ENCODE measurements around the gene CEP72.

The CEP72 gene

DNA sequence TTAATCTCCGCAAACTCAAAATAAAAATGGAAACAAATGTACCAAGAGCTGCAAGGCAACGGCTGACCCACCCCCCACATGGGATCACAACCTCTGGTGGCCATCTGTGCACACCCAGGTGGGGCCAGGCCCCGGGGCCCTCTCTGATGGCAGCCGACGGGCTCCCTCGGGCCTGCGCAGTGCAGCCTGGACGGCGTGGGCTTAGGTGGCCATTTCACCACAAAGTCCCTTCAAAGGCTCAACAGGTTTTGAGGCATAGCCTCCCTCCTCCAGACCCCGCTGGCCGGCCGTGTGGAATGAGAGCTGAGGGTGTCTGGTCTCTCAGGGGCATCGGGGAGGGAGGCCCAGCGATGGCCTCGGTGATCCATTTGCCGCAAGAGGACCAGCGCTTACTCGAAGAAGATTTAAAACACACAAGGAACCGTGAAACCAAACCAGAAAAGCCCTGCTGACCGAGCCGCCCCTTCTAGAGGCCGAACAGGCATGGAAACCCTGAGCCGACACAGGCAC is 42.7 kb upstream of the CEP72 start:
- Histone ChIP-seq H3K9me3 (replicated peaks in 1 of 11) (peaks cover 0 to 9% (median 0%) of the 10 kb centered on the region in 11 experiments; a peak in 3 of 22 replicates), H3K36me3 (no peaks in the 10 kb centered on the region), H3K27ac (no peak overlapping the region), H3K4me1 (peaks cover 11 to 22% (median 14%) of the 10 kb centered on the region in 10 experiments; a peak in 18 of 20 replicates), H3K27me3 (peaks cover 0 to 36% (median 0%) of the 10 kb centered on the region in 11 experiments; a peak in 5 of 22 replicates), H4K20me1 (peaks cover 0 to 22% (median 0%) of the 10 kb centered on the region in 11 experiments; a peak in 4 of 22 replicates), H3K9ac (no peak overlapping the region), H3K4me3 (no peak overlapping the region), H3K4me2 (no peak overlapping the region)
- TF ChIP-seq Cebpa-rat (IDR thresholded peaks at IDR 0.05): no peak

DNA sequence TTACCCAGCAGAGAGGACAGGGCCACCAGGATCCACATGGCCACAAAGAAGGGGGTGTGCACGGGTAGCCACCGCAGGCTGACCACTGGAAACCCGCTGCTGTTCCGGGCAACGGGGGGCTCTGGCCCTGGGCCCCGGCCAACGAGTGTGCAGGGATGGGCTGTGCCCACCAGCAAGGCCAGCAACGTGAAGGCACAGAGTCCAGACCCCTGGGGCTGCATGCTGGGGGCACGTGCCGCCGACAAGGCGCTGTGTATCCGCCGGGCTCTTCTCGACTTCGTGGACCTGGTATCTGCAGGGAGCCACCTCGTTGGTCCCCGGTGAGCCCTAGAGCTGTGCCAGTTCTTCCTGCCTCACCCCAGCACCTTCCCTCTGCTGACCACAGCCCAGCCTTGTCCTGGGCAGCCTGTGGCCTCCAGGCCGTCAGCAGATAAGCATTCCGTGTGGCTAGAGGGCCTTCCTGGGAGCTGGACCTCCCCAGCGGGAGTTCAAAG is 42.2 kb upstream of the CEP72 start:
- H3K4me3 ChIP-seq: no peak overlapping the region
- H3K27me3 ChIP-seq: peaks cover 0 to 36% (median 0%) of the 10 kb centered on the region in 11 experiments; a peak in 5 of 22 replicates
- H3K27ac ChIP-seq: no peak overlapping the region
- no peak overlapping the region for H3K4me2 ChIP-seq
- H3K4me1 ChIP-seq: peaks cover 11 to 22% (median 14%) of the 10 kb centered on the region in 10 experiments; a peak in 18 of 20 replicates
- H3K9me3 ChIP-seq (replicated peaks in 1 of 11): peaks cover 0 to 10% (median 1%) of the 10 kb centered on the region in 11 experiments; a peak in 7 of 22 replicates
- no peaks in the 10 kb centered on the region for H3K36me3 ChIP-seq
- H4K20me1 ChIP-seq: peaks cover 0 to 22% (median 0%) of the 10 kb centered on the region in 11 experiments; a peak in 4 of 22 replicates
- no peak for TF ChIP-seq Cebpa-rat (IDR thresholded peaks at IDR 0.05)
- no peak overlapping the region for H3K9ac ChIP-seq

GRCh38 chr5:570446-570845 is 41.7 kb upstream of the CEP72 start:
- Histone ChIP-seq H3K4me2 (no peak overlapping the region), H3K9ac (no peak overlapping the region), H3K4me3 (no peak overlapping the region), H3K36me3 (no peaks in the 10 kb centered on the region), H3K27ac (no peak overlapping the region), H3K9me3 (replicated peaks in 1 of 11) (peaks cover 2 to 16% (median 6%) of the 10 kb centered on the region in 11 experiments), H4K20me1 (peaks cover 0 to 22% (median 0%) of the 10 kb centered on the region in 11 experiments; a peak in 4 of 22 replicates), H3K27me3 (peaks cover 0 to 36% (median 0%) of the 10 kb centered on the region in 11 experiments; a peak in 5 of 22 replicates), H3K4me1 (peaks cover 11 to 22% (median 14%) of the 10 kb centered on the region in 10 experiments; a peak in 18 of 20 replicates)
- no peak for TF ChIP-seq Cebpa-rat (IDR thresholded peaks at IDR 0.05)

DNA sequence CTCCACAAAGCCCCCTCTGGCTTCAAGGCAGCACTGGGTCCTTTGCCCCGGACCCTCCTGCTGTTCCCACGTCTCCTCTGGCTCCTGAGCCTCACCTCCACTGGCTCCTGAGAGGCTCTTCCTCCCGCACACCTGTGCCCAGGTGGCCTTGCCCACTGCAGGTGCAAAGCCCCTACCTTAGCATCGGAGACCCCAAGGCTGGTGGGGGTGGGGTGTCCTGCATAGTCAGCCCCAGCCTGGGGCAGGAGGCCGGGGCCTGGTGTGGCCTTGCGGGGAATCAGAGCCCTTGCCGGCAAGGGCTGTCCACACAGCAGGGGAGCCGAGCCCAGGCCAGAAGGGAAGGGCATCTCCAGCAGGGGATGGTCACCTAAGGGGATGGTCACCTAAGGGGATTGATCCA is 41.3 kb upstream of the CEP72 start:
- Histone ChIP-seq H3K4me2 (no peak overlapping the region), H3K27me3 (peaks cover 0 to 33% (median 0%) of the 10 kb centered on the region in 11 experiments; a peak in 5 of 22 replicates), H3K36me3 (no peaks in the 10 kb centered on the region), H3K27ac (no peak overlapping the region), H4K20me1 (peaks cover 0 to 22% (median 0%) of the 10 kb centered on the region in 11 experiments; a peak in 4 of 22 replicates), H3K9me3 (replicated peaks in 1 of 11) (peaks cover 6 to 20% (median 11%) of the 10 kb centered on the region in 11 experiments), H3K4me1 (peaks cover 11 to 22% (median 14%) of the 10 kb centered on the region in 10 experiments; a peak in 18 of 20 replicates), H3K4me3 (no peak overlapping the region), H3K9ac (no peak overlapping the region)
- TF ChIP-seq Cebpa-rat (IDR thresholded peaks at IDR 0.05): no peak

DNA sequence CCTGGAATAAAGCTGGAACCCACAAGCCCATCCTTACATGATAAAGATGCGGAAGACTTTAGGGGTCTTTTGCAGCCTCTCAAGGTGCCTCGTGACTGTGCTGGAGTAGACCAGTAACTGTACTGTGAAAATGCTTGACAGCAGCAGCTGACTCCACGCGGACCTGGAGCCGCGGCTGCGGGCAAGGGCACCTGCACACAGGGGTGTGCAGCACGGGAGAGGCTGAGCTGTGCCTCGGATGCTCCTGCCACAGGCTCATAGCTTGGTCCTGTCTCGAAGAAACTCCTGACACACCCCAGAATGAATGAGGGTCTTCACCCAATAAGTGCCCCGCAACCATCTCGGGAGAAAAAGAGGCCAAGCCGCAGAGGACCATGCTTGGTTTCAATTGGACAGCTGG is 40.3 kb upstream of the CEP72 start:
- Histone ChIP-seq H3K27me3 (peaks cover 0 to 24% (median 0%) of the 10 kb centered on the region in 11 experiments; a peak in 4 of 22 replicates), H3K27ac (no peak overlapping the region), H3K9me3 (replicated peaks in 1 of 11) (peaks cover 15 to 23% (median 20%) of the 10 kb centered on the region in 11 experiments), H4K20me1 (peaks cover 0 to 22% (median 0%) of the 10 kb centered on the region in 11 experiments; a peak in 4 of 22 replicates), H3K4me3 (no peak overlapping the region), H3K36me3 (no peaks in the 10 kb centered on the region), H3K4me2 (peak overlapping the region in 10 of 11 experiments; percentile 18 to 65 (median 48); a peak in 16 of 22 replicates), H3K4me1 (peaks cover 11 to 22% (median 14%) of the 10 kb centered on the region in 10 experiments; a peak in 18 of 20 replicates), H3K9ac (no peak overlapping the region)
- no peak for TF ChIP-seq Cebpa-rat (IDR thresholded peaks at IDR 0.05)

GRCh38 chr5:572398-573019 is 39.6 kb upstream of the CEP72 start:
- Histone ChIP-seq H3K4me1 (peaks cover 11 to 22% (median 14%) of the 10 kb centered on the region in 10 experiments; a peak in 18 of 20 replicates), H3K4me3 (no peak overlapping the region), H3K27ac (no peak overlapping the region), H3K9ac (no peak overlapping the region), H4K20me1 (peaks cover 0 to 21% (median 0%) of the 10 kb centered on the region in 11 experiments; a peak in 4 of 22 replicates), H3K27me3 (peaks cover 0 to 16% (median 0%) of the 10 kb centered on the region in 11 experiments; a peak in 3 of 22 replicates), H3K9me3 (replicated peaks in 1 of 11) (peaks cover 22 to 28% (median 26%) of the 10 kb centered on the region in 11 experiments), H3K4me2 (peak overlapping the region in 9 of 11 experiments; percentile 18 to 65 (median 51); a peak in 16 of 22 replicates), H3K36me3 (no peaks in the 10 kb centered on the region)
- no peak for TF ChIP-seq Cebpa-rat (IDR thresholded peaks at IDR 0.05)

- Histone ChIP-seq H3K4me3 (no peak overlapping the region), H3K4me2 (peak overlapping the region in 1 of 11 experiments; percentile 45; a peak in 2 of 22 replicates), H3K36me3 (no peaks in the 10 kb centered on the region), H3K9me3 (replicated peaks in 1 of 11) (peaks cover 26 to 34% (median 31%) of the 10 kb centered on the region in 11 experiments), H3K9ac (no peak overlapping the region), H3K27ac (no peak overlapping the region), H3K27me3 (peaks cover 0 to 10% (median 0%) of the 10 kb centered on the region in 11 experiments; a peak in 2 of 22 replicates), H3K4me1 (peaks cover 5 to 16% (median 12%) of the 10 kb centered on the region in 10 experiments; a peak in 18 of 20 replicates), H4K20me1 (peaks cover 0 to 15% (median 0%) of the 10 kb centered on the region in 11 experiments; a peak in 2 of 22 replicates)
- TF ChIP-seq Cebpa-rat (IDR thresholded peaks at IDR 0.05): no peak
Observed at GRCh38 chr5:573206-573605, 38.9 kb upstream of the CEP72 start.

DNA sequence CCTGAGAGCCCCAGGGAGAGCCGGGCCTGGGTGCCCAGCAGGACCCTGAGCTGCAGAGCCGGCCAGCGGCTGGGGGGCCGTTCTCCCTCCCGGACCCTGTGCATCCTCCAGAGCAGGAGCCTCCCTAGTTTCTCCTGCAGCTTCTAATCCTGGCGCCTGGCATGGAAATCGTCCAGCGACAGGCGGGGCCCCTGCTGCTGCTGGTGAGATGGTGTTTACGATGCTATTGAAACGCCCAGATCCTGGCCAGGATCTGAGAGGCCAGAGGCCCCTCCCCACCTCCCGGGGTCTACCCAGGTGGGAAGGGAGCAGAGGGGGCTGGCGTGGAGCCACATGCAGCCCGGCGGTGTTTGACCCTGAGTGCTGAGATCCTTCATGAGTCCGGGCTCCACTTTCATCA is 38.2 kb upstream of the CEP72 start:
- Histone ChIP-seq H3K9ac (no peak overlapping the region), H3K27me3 (peaks cover 0 to 9% (median 0%) of the 10 kb centered on the region in 11 experiments; a peak in 1 of 22 replicates), H3K27ac (no peak overlapping the region), H3K36me3 (no peaks in the 10 kb centered on the region), H3K4me2 (no peak overlapping the region), H4K20me1 (peaks cover 0 to 10% (median 0%) of the 10 kb centered on the region in 11 experiments; a peak in 2 of 22 replicates), H3K9me3 (replicated peaks in 1 of 11) (peaks cover 26 to 40% (median 31%) of the 10 kb centered on the region in 11 experiments), H3K4me1 (peaks cover 0 to 14% (median 12%) of the 10 kb centered on the region in 10 experiments; a peak in 16 of 20 replicates), H3K4me3 (no peak overlapping the region)
- no peak for TF ChIP-seq Cebpa-rat (IDR thresholded peaks at IDR 0.05)

All from BLaER1 treated with 17β-estradiol and CSF1 and Interleukin-3, amounts not matched to agents 10 nM and 100 nM (cell line).